ENCODE measurements around the gene RAB20. TPM values are rescaled to one million over a fixed set of nuclear protein-coding genes. Genes with fewer than 3 reads are reported as not detected.

The RAB20 gene
- total and polyA plus RNA-seq, 9 of the 15 experiments (the other 6 are each of a cell fraction or from before 2014, with no cell fraction given): 0.62 to 9.2 (median 5.4) TPM

- no peak for TF ChIP-seq HMGN3 (IDR thresholded peaks at IDR 0.05; ENCODE audit: borderline replicate concordance, extremely low read depth, insufficient read length, low read depth, low read length)
- no peak for TF ChIP-seq ZNF764 (CRISPR knock-in tag; IDR thresholded peaks at IDR 0.05; ENCODE audit: low read depth)
- TF ChIP-seq DMBX1 (CRISPR knock-in tag; IDR thresholded peaks at IDR 0.05; ENCODE audit: borderline replicate concordance): no peak
- TF ChIP-seq SFPQ (IDR thresholded peaks at IDR 0.05; ENCODE audit: low read depth, low read length): no peak
- TF ChIP-seq NFXL1 (CRISPR knock-in tag; IDR thresholded peaks at IDR 0.05): no peak
- TF ChIP-seq SMAD3 (CRISPR knock-in tag; conservative IDR thresholded peaks at IDR 0.05): no peak
Observed at GRCh38 chr13:110500341-110500740, 61.2 kb downstream of the RAB20 start (continued).

GRCh38 chr13:110499621-110500281 lies 61.8 kb downstream of the RAB20 start:
- CTCF ChIA-PET (ENCODE audit: low intra/inter-chr PET ratio): no interaction called here
- Histone ChIP-seq H2AFZ (ENCODE audit: low read depth, low read length) (no peak overlapping the region), H3K79me2 (ENCODE audit: control insufficient read depth, insufficient read depth, low read length) (no peaks in the 10 kb centered on the region; the same call in 2 of the 3 replicates), H4K20me1 (replicated peaks; ENCODE audit: control insufficient read depth, insufficient read depth, low read length) (no peaks in the 10 kb centered on the region), H3K36me3 (ENCODE audit: control insufficient read depth, insufficient read depth, low read length) (no peaks in the 10 kb centered on the region), H3K9me3 (replicated peaks; ENCODE audit: control insufficient read depth, insufficient read depth, low read depth, low read length) (0 out of 2 replicates have a peak, but pooled peaks cover 1% of the 10 kb centered on the region), H3K4me2 (ENCODE audit: insufficient read depth, low read length) (no peak overlapping the region), H3K27me3 (ENCODE audit: control insufficient read depth in 2 of 2, insufficient read depth in 2 of 2, low read length in 2 of 2) (no peaks in the 10 kb centered on the region), H3K9ac (ENCODE audit: insufficient read depth in 1 of 2, low read depth in 2 of 2, low read length in 2 of 2) (no peak overlapping the region), H3K4me3 (no peak overlapping the region), H3K9me1 (ENCODE audit: control insufficient read depth, insufficient read depth, low read length) (no peaks in the 10 kb centered on the region), H3K4me1 (replicated peaks in 1 of 2; ENCODE audit: control insufficient read depth in 2 of 2, insufficient read depth in 2 of 2, low read length in 2 of 2) (peaks cover 14 to 20% of the 10 kb centered on the region in 2 experiments), H3K27ac (ENCODE audit: extremely low read depth, low read depth, low read length) (no peak overlapping the region)
- DNase-seq (ENCODE audit: extremely low read depth in 1 of 4, low spot score in 3 of 4): no peak
- intact Hi-C loops (cut with micrococcal nuclease): no loop called here
- FAIRE-seq: no peak
- BruUV-seq (replicated peaks): no TSS peak
- POLR2A ChIA-PET: interaction anchor here (1.0 kb wide), 1 partner anchor 17 kb away, joined by 4 read pairs; no protein-coding TSS in a partner anchor
- in situ Hi-C loops (cut with MboI): no loop called here
- 56% methylated on average over 10 of the region's 10 CpGs for WGBS (ENCODE audit: insufficient coverage, low coverage, missing lambda C conversion rate)
- TF ChIP-seq ZNF282 (CRISPR knock-in tag; IDR thresholded peaks at IDR 0.05) (no peak), IRF2 (CRISPR knock-in tag; IDR thresholded peaks at IDR 0.05) (no peak), MED1 (CRISPR knock-in tag; IDR thresholded peaks at IDR 0.05; ENCODE audit: borderline replicate concordance) (no peak), SRSF9 (IDR thresholded peaks at IDR 0.05; ENCODE audit: borderline replicate concordance, low read depth, low read length) (no peak), FOS (IDR thresholded peaks at IDR 0.05; ENCODE audit: extremely low read depth, insufficient read length) (no peak), PRPF4 (IDR thresholded peaks at IDR 0.05; ENCODE audit: insufficient read depth, low read depth, low read length, poor library complexity, severe bottlenecking) (no peak), JUND (IDR thresholded peaks at IDR 0.05; ENCODE audit: borderline replicate concordance, low read depth, low read length) (no peak), JUND (tag; IDR thresholded peaks at IDR 0.05; ENCODE audit: borderline replicate concordance, low read depth, low read length) (no peak), ARNT (IDR thresholded peaks at IDR 0.05) (no peak)
- ATAC-seq: no peak
